Lung (tissue), 12 donors: Measurements from ENCODE around the gene HDAC8. TPM values are rescaled to one million over a fixed set of nuclear protein-coding genes. Genes with fewer than 3 reads are reported as not detected.

Source experiments
- ATAC-seq: fragments of 200-7000 bp; cut with Tn5 transposase; one replicate; pipeline ENCODE4 v1.9.1; 2020; ENCODE audit warnings: moderate number of reproducible peaks; ENCODE audit not compliant: insufficient read depth, low FRiP score
- DNase-seq, 3 donors: peaks; one replicate each; pipeline ENCODE4 v3.0.0-alpha.2; 2013 to 2017
- H3K27ac ChIP-seq, 2 donors: one replicate each; pipeline ENCODE4 v1.5.1; 2013; ENCODE audit warnings: mild to moderate bottlenecking in 2 of 2, moderate library complexity in 2 of 2, control low read depth in 1 of 2, inconsistent platforms in 1 of 2, low read depth in 1 of 2, low read length in 1 of 2
- H3K27me3 ChIP-seq, 3 donors: one replicate each; pipeline ENCODE4 v1.5.1; 2013; ENCODE audit warnings: low read length in 2 of 3; ENCODE audit not compliant: control insufficient read depth in 3 of 3, insufficient read depth in 3 of 3
- H3K36me3 ChIP-seq, 4 donors: one replicate each; pipeline ENCODE4 v1.5.1; 2013; ENCODE audit warnings: low read length in 4 of 4, mild to moderate bottlenecking in 1 of 4, moderate library complexity in 1 of 4; ENCODE audit not compliant: control insufficient read depth in 4 of 4, insufficient read depth in 4 of 4
- H3K4me1 ChIP-seq, 5 donors: one replicate each; pipeline ENCODE4 v1.5.1; 2013; ENCODE audit warnings: low read length in 5 of 5, mild to moderate bottlenecking in 2 of 5, moderate library complexity in 1 of 5; ENCODE audit not compliant: control insufficient read depth in 5 of 5, insufficient read depth in 5 of 5
- H3K4me3 ChIP-seq: one replicate; pipeline ENCODE4 v1.5.1; 2013; ENCODE audit warnings: mild to moderate bottlenecking, control low read depth, moderate library complexity
- H3K9ac ChIP-seq, 2 donors: one replicate each; pipeline ENCODE4 v1.5.1; 2013; ENCODE audit warnings: low read length in 2 of 2, control low read depth in 1 of 2; ENCODE audit not compliant: insufficient read depth in 1 of 2
- H3K9me3 ChIP-seq, 4 donors: one replicate each; pipeline ENCODE4 v1.5.1; 2013; ENCODE audit warnings: low read length in 3 of 4, mild to moderate bottlenecking in 1 of 4, moderate library complexity in 1 of 4; ENCODE audit not compliant: control insufficient read depth in 4 of 4, insufficient read depth in 3 of 4
- CTCF ChIP-seq: IDR thresholded peaks from 2 replicates; pipeline ENCODE4 v1.5.1; 2012; ENCODE audit warnings: mild to moderate bottlenecking; ENCODE audit errors: control extremely low read depth, extremely low read depth
- WGBS, 2 donors: extraction: QIAGEN DNeasy Blood & Tissue Kit; methylation state at CpG; one replicate each; pipeline ENCODE4 v1.1.7; 2013; 5-methylcytosine and 5-hydroxymethylcytosine counted together
- polyA plus RNA-seq, 2 donors: library from polyadenylated mRNA; stranded (reverse); fragments of 200-250 nt; gene quantifications; one replicate each; pipeline ENCODE4 v1.2.1, GENCODE V29; 2013
- total RNA-seq, 2 donors: library from RNA; depleted of rRNA in 1 of 2; stranded (reverse); fragments of >200 nt in 1 of 2; gene quantifications; one replicate each; pipeline ENCODE4 v1.2.1, GENCODE V29; 2014 to 2021
- donor health status: control.
- donor health status: control.
- donor health status: Bipolar disorder and iron deficiency.
- donor health status: healthy.
- donor health status: DM: yes; HTN: yes; CAD: no.

The HDAC8 gene
- total and polyA plus RNA-seq, 4 donors = 17.4 to 60.6 (median 38.5) TPM

- peak in 1 of 3 donors; percentile 23 for DNase-seq
- no peak for TF ChIP-seq CTCF
- Histone ChIP-seq H3K9ac (no peak overlapping the region), H3K4me1 (peaks cover 0 to 4% (median 0%) of the 10 kb centered on the region in 5 donors), H3K9me3 (no peaks in the 10 kb centered on the region), H3K27me3 (peaks cover 0 to 11% (median 5%) of the 10 kb centered on the region in 3 donors), H3K27ac (no peak overlapping the region), H3K4me3 (no peak overlapping the region), H3K36me3 (no peaks in the 10 kb centered on the region)
- WGBS, 2 donors = 29 to 53% methylated on average over 6 of the region's 6 CpGs
- ATAC-seq = no peak
Observed at GRCh38 chrX:72526534-72527508, 45.8 kb downstream of the HDAC8 start.

- Histone ChIP-seq H3K9ac (no peak overlapping the region), H3K4me3 (no peak overlapping the region), H3K27me3 (peaks cover 0 to 12% (median 10%) of the 10 kb centered on the region in 3 donors), H3K9me3 (no peaks in the 10 kb centered on the region), H3K4me1 (no peaks in the 10 kb centered on the region), H3K36me3 (no peaks in the 10 kb centered on the region), H3K27ac (no peak overlapping the region)
- no peak for ATAC-seq
- no peak for TF ChIP-seq CTCF
- no peak for DNase-seq
Observed at GRCh38 chrX:72498782-72499181, 73.9 kb downstream of the HDAC8 start.

GRCh38 chrX:72495046-72495445, 77.6 kb downstream of the HDAC8 start:
- Histone ChIP-seq H3K27ac (no peak overlapping the region), H3K27me3 (peaks cover 0 to 14% (median 12%) of the 10 kb centered on the region in 3 donors), H3K4me1 (no peaks in the 10 kb centered on the region), H3K9ac (no peak overlapping the region), H3K36me3 (no peaks in the 10 kb centered on the region), H3K4me3 (no peak overlapping the region), H3K9me3 (no peaks in the 10 kb centered on the region)
- no peak for TF ChIP-seq CTCF
- ATAC-seq (no peak), DNase-seq (peak in 2 of 3 donors; percentile 8 to 25)
- WGBS, 2 donors = 78 to 93% methylated on average over 6 of the region's 6 CpGs
